Measurements from ENCODE around the gene TBX20. TPM values are rescaled to one million over a fixed set of nuclear protein-coding genes. Genes with fewer than 3 reads are reported as not detected.
"Not testable (repeated sequence)": the region's sequence is repeated elsewhere in the genome, so short reads cannot be mapped to it uniquely, and the experiment has no call there.

Gene TBX20
- total RNA-seq, 1 donor from 2014 or later, result 1.3 TPM

DNA sequence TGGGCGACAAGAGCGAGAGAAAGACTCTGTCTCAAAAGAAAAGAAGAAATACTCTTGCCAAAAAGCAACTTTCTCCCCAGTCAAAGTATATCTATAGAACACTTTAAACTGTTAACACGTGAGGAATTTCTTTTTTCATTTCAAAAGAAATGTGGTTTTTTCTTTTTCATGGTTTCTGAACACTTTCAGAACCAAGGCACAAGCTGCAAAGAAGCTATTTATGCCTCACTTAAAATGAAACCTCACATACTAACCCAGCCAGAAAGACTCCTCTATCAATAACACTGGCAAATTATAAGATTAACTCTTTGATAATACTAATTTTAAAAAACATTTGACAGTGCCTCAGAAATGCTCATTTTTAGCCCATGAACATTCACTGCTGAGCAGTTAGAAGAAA, 20.9 kb downstream of the TBX20 start:
- Histone ChIP-seq H3K79me2 (ENCODE audit: insufficient read depth, low read length) (no peaks in the 10 kb centered on the region), H3K27me3 (ENCODE audit: insufficient read depth, low read length) (peaks cover 2% of the 10 kb centered on the region), H3K4me3 (ENCODE audit: insufficient read depth, low read depth, low read length) (no peak overlapping the region), H3K9me3 (ENCODE audit: insufficient read depth, low read depth, low read length) (no peaks in the 10 kb centered on the region), H3K27ac (ENCODE audit: low read depth, low read length) (no peak overlapping the region), H2AFZ (ENCODE audit: low read depth, low read length) (no peak overlapping the region), H3K4me2 (ENCODE audit: low read length) (no peak overlapping the region), H3K9ac (ENCODE audit: low read length) (no peak overlapping the region), H3K4me1 (ENCODE audit: insufficient read depth, low read length) (no peaks in the 10 kb centered on the region), H4K20me1 (ENCODE audit: insufficient read depth, low read length) (no peaks in the 10 kb centered on the region), H3K36me3 (ENCODE audit: insufficient read depth, low read length) (no peaks in the 10 kb centered on the region)
- no peaks in the 10 kb centered on the region for H3K36me3 Mint-ChIP-seq (ENCODE audit: low read depth, unreplicated experiment)
- no peak overlapping the region for H3K27ac Mint-ChIP-seq (ENCODE audit: unreplicated experiment)
- TF ChIP-seq, protein P1, sequence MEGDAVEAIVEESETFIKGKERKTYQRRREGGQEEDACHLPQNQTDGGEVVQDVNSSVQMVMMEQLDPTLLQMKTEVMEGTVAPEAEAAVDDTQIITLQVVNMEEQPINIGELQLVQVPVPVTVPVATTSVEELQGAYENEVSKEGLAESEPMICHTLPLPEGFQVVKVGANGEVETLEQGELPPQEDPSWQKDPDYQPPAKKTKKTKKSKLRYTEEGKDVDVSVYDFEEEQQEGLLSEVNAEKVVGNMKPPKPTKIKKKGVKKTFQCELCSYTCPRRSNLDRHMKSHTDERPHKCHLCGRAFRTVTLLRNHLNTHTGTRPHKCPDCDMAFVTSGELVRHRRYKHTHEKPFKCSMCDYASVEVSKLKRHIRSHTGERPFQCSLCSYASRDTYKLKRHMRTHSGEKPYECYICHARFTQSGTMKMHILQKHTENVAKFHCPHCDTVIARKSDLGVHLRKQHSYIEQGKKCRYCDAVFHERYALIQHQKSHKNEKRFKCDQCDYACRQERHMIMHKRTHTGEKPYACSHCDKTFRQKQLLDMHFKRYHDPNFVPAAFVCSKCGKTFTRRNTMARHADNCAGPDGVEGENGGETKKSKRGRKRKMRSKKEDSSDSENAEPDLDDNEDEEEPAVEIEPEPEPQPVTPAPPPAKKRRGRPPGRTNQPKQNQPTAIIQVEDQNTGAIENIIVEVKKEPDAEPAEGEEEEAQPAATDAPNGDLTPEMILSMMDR (IDR thresholded peaks at IDR 0.05; ENCODE audit: insufficient read depth, low read depth, low read length), result no peak
- no peak for TF ChIP-seq EZH2 (IDR thresholded peaks at IDR 0.05; ENCODE audit: insufficient read depth, low read length)
- H3K4me3 Mint-ChIP-seq (ENCODE audit: unreplicated experiment), result no peak overlapping the region
- no peaks in the 10 kb centered on the region for H3K9me3 Mint-ChIP-seq (ENCODE audit: unreplicated experiment)
- no peaks in the 10 kb centered on the region for H3K27me3 Mint-ChIP-seq (ENCODE audit: low read depth, unreplicated experiment)
- DNase-seq (ENCODE audit: low read depth) (no peak), FAIRE-seq (no peak)
- no peaks in the 10 kb centered on the region for H3K4me1 Mint-ChIP-seq (ENCODE audit: low read depth, unreplicated experiment)

DNA sequence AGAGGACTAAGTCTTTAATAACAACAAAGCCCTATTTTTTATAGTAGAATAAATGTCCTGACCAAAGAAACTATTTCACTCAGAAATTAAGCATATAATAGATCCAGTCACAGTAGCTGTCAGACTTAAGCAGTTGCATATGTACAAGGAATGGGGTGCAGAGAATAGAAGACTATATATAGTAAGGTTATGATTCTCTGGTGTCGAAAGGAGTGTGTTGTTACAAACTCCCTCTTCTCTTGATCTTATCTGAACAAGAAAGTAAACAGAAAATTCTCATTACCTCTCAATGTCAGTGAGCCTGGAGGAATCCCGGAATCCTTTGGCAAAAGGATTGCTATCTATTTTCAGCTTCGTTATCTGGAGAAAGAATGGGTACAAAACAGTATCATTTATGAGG, 22.7 kb downstream of the TBX20 start:
- not testable (repeated sequence) for H3K9me3 Mint-ChIP-seq (ENCODE audit: unreplicated experiment); FAIRE-seq; H3K4me1 Mint-ChIP-seq (ENCODE audit: low read depth, unreplicated experiment)

DNA sequence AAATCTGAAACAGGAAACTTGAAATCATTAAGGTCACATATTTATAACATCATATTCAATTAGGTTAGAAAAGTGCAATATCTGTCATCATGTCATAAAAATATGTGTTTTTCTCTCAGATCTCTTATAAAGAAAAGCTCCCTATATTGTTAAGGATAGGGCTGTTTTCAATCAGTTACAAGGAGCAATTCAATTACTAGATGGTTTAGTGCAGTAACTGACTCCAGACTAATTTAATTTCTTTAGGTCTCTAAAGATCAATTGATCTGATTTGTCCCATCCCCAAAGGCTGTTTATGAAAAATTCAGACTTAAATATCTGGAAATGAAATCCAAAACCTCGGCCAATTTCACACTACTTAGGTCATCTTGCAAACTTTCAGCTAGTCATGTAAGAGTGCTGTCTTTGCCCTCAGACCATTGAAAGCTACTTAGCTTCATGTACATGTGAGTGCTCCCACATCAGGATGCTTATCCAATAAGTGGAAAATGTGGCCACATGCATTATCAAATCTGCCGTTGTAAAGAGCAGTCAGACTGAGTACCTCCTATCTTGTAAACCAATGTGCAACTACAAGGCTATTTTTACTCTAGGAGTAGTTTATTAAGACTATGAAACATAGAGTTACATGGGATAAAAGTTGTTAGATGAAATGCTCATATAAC, 24.7 kb downstream of the TBX20 start:
- H3K27me3 ChIP-seq (ENCODE audit: insufficient read depth, low read length); H3K36me3 ChIP-seq (ENCODE audit: insufficient read depth, low read length); H3K4me1 Mint-ChIP-seq (ENCODE audit: low read depth, unreplicated experiment); H2AFZ ChIP-seq (ENCODE audit: low read depth, low read length); H3K27ac Mint-ChIP-seq (ENCODE audit: unreplicated experiment); H3K36me3 Mint-ChIP-seq (ENCODE audit: low read depth, unreplicated experiment); H3K9me3 Mint-ChIP-seq (ENCODE audit: unreplicated experiment); H3K4me1 ChIP-seq (ENCODE audit: insufficient read depth, low read length); H3K79me2 ChIP-seq (ENCODE audit: insufficient read depth, low read length); H3K4me3 ChIP-seq (ENCODE audit: insufficient read depth, low read depth, low read length); H3K4me2 ChIP-seq (ENCODE audit: low read length); H3K9ac ChIP-seq (ENCODE audit: low read length); H3K4me3 Mint-ChIP-seq (ENCODE audit: unreplicated experiment); H3K27me3 Mint-ChIP-seq (ENCODE audit: low read depth, unreplicated experiment); H4K20me1 ChIP-seq (ENCODE audit: insufficient read depth, low read length); H3K27ac ChIP-seq (ENCODE audit: low read depth, low read length); DNase-seq (ENCODE audit: low read depth); H3K9me3 ChIP-seq (ENCODE audit: insufficient read depth, low read depth, low read length): not testable (repeated sequence)
- peak; percentile 49 for FAIRE-seq

More for the DNA sequence above, 22.7 kb downstream of the TBX20 start:
- not testable (repeated sequence) for H3K9ac ChIP-seq (ENCODE audit: low read length); H3K4me3 Mint-ChIP-seq (ENCODE audit: unreplicated experiment); H2AFZ ChIP-seq (ENCODE audit: low read depth, low read length); H3K9me3 ChIP-seq (ENCODE audit: insufficient read depth, low read depth, low read length); H3K4me3 ChIP-seq (ENCODE audit: insufficient read depth, low read depth, low read length); H3K79me2 ChIP-seq (ENCODE audit: insufficient read depth, low read length); H3K27me3 ChIP-seq (ENCODE audit: insufficient read depth, low read length); H3K4me1 ChIP-seq (ENCODE audit: insufficient read depth, low read length); H3K27ac ChIP-seq (ENCODE audit: low read depth, low read length); H3K36me3 ChIP-seq (ENCODE audit: insufficient read depth, low read length); H3K27ac Mint-ChIP-seq (ENCODE audit: unreplicated experiment); H3K4me2 ChIP-seq (ENCODE audit: low read length); H4K20me1 ChIP-seq (ENCODE audit: insufficient read depth, low read length); H3K36me3 Mint-ChIP-seq (ENCODE audit: low read depth, unreplicated experiment); H3K27me3 Mint-ChIP-seq (ENCODE audit: low read depth, unreplicated experiment); DNase-seq (ENCODE audit: low read depth)

- not testable (repeated sequence) for DNase-seq (ENCODE audit: low read depth); H3K9ac ChIP-seq (ENCODE audit: low read length); H3K4me1 Mint-ChIP-seq (ENCODE audit: low read depth, unreplicated experiment); H3K27me3 Mint-ChIP-seq (ENCODE audit: low read depth, unreplicated experiment); H3K4me3 ChIP-seq (ENCODE audit: insufficient read depth, low read depth, low read length); H3K4me1 ChIP-seq (ENCODE audit: insufficient read depth, low read length); H3K79me2 ChIP-seq (ENCODE audit: insufficient read depth, low read length); H3K4me3 Mint-ChIP-seq (ENCODE audit: unreplicated experiment); H4K20me1 ChIP-seq (ENCODE audit: insufficient read depth, low read length); FAIRE-seq; H3K9me3 Mint-ChIP-seq (ENCODE audit: unreplicated experiment); H3K36me3 Mint-ChIP-seq (ENCODE audit: low read depth, unreplicated experiment); H3K27ac ChIP-seq (ENCODE audit: low read depth, low read length); H3K4me2 ChIP-seq (ENCODE audit: low read length); H2AFZ ChIP-seq (ENCODE audit: low read depth, low read length); H3K27me3 ChIP-seq (ENCODE audit: insufficient read depth, low read length); H3K9me3 ChIP-seq (ENCODE audit: insufficient read depth, low read depth, low read length); H3K27ac Mint-ChIP-seq (ENCODE audit: unreplicated experiment); H3K36me3 ChIP-seq (ENCODE audit: insufficient read depth, low read length)
These were observed 25.3 kb downstream of the TBX20 start for GRCh38 chr7:35228496-35229051.

- not testable (repeated sequence) for H3K36me3 ChIP-seq (ENCODE audit: insufficient read depth, low read length); H3K4me1 Mint-ChIP-seq (ENCODE audit: low read depth, unreplicated experiment); H3K4me2 ChIP-seq (ENCODE audit: low read length); H3K79me2 ChIP-seq (ENCODE audit: insufficient read depth, low read length); H4K20me1 ChIP-seq (ENCODE audit: insufficient read depth, low read length); H3K4me3 ChIP-seq (ENCODE audit: insufficient read depth, low read depth, low read length); H3K27ac Mint-ChIP-seq (ENCODE audit: unreplicated experiment); H3K9me3 ChIP-seq (ENCODE audit: insufficient read depth, low read depth, low read length); H3K9ac ChIP-seq (ENCODE audit: low read length); H3K27me3 Mint-ChIP-seq (ENCODE audit: low read depth, unreplicated experiment); H3K27ac ChIP-seq (ENCODE audit: low read depth, low read length); H3K4me1 ChIP-seq (ENCODE audit: insufficient read depth, low read length); FAIRE-seq; H3K9me3 Mint-ChIP-seq (ENCODE audit: unreplicated experiment); H3K4me3 Mint-ChIP-seq (ENCODE audit: unreplicated experiment); H2AFZ ChIP-seq (ENCODE audit: low read depth, low read length); H3K36me3 Mint-ChIP-seq (ENCODE audit: low read depth, unreplicated experiment); H3K27me3 ChIP-seq (ENCODE audit: insufficient read depth, low read length)
- peak; percentile 2 for DNase-seq (ENCODE audit: low read depth)
These were observed 26.5 kb downstream of the TBX20 start for GRCh38 chr7:35227438-35227837.

All from astrocyte (in vitro differentiated cells and primary cell).